ENCODE data around the gene GPR63.

DNA sequence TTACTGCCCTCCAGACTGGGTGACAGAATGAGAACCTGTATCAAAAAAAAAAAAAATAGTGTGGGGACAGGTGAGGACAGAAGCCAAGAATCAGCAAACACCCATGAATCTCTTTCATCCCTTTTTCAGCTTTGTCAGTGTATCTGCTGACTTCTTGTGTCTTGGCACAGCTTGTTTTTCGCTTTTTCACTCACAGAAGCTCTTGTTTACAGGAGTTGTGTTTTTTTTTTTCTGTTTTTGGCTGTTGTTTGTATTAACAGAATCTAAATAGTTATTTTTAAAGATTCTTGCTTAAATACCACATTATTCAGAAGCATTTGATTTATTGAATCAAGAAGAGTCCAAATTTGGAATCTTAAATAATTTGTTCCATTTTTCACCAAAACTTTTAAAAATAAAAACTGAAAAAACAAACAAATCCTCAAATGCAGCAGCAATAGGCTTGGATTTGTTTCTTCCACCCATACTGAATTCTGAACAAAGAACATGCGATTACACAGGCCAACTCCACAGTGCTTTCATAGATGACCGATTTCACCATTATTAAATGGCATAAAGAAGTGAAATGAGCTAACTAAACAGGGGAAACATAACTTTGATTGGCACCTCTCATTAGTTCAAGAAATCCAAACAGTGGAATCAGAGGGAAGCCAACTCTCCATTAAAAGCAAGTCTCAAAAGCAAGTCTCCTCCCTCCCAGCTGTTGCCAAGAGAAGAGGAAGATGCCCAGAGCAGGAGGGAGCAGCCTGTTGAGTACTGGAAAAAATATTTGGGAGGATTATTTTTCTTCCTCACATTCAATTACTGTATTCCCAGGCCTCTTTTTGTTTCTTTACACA, 27.2 kb upstream of the GPR63 start:
- TF ChIP-seq CTCF (IDR thresholded peaks at IDR 0.05) (no peak), ZFX (IDR thresholded peaks at IDR 0.05; ENCODE audit: borderline replicate concordance) (no peak)

All from 22Rv1 (cell line).